Hematopoietic multipotent progenitor cell treated with erythropoietin and hydrocortisone succinate and interleukin-3 and kit ligand, for 4 days (in vitro differentiated cells): ENCODE measurements around the gene ADGRB2.
"Not testable (repeated sequence)": the region's sequence is repeated elsewhere in the genome, so short reads cannot be mapped to it uniquely, and the experiment has no call there.

ENCODE experiments used
- DNase-seq: peaks from one replicate; pipeline ENCODE4 v3.0.0-alpha.2; 2015

The ADGRB2 gene

DNA sequence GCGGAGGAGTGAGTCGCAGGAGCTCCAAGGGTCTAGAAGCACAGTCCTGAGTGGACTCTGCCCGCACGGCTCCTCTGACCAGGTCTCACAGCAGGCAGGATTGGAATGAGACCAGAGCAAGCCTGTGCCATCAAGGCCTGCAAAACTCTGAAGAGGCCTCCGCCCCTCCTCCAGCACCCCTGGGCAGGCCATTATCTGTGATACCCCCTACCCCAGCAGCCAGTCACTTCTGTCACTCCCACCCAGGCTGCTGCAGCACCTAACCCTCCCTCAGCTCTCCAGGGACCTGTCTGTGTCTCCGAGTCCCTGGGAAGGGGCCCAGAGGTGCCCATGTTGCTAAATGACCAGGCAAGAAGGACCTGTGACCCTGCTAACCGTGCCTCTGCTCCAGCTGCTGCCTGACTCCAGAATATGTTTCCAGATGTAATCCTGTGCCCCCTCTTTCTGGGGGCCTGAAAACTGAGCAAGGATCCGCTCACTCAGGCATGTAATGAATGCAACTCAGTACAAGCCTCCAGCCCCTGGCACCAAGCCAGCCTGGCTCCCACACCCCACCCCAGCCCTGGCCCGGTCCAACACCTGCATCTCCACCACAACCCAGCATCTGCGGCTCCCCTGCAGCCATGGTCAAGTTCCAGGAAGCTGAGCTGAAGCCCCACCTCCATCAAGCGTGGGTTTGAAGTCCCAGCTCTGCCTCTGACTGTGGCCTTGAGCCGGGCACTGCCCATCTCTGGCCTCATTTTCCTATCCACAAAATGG lies 38.2 kb downstream of the ADGRB2 start:
- DNase-seq: no peak

- DNase-seq: no peak
Measured at GRCh38 chr1:31725134-31725533, 39.0 kb downstream of the ADGRB2 start.

- DNase-seq: peak; percentile 83
Measured at GRCh38 chr1:31723828-31724359, 40.2 kb downstream of the ADGRB2 start.

- DNase-seq: no peak
Measured at GRCh38 chr1:31718327-31718897, 45.7 kb downstream of the ADGRB2 start.

GRCh38 chr1:31717341-31717740 lies 46.8 kb downstream of the ADGRB2 start:
- no peak for DNase-seq

GRCh38 chr1:31715873-31716220 lies 48.3 kb downstream of the ADGRB2 start:
- DNase-seq: no peak

DNA sequence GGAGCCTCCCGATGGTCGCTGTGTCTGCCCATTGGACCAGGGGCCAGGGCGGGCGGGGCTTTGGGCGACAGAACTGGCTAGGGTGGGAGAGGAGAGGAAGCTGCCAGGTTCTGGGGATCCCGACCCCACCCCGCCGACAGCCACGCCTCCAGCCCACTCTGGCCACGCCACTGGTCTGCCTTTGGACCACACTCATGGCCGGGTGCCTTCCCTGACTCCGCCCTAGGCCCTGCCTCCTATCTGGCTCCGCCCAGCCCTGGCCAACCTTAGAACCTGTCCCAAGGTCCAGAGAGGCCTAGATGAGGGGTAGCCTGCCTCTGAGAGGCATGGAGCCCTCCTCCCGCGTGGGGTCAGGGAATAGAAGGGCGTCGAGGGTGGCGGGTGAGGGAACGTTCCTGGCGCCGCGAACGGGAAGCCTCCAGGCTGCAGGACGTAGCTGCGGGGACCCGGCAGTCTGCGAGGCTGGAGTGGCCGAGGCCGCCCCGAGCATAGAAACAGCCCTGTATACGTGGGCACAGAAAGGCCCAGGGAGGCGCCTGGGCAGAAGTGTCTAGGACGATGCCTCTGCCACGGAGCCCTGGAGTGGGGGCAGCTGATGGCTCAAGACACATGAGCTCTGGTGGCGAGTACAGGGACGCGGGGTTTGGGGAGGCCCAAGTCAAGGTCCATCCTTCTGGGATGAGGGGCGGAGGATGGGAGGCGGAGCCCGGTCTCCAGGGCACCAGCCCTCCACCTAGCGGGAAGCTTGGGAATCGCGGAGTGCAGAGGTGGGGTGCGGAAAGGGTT lies 48.9 kb downstream of the ADGRB2 start:
- DNase-seq: peak; percentile 64

GRCh38 chr1:31714442-31715086 lies 49.6 kb downstream of the ADGRB2 start:
- peak; percentile 55 for DNase-seq

- no peak for DNase-seq
Measured at GRCh38 chr1:31712630-31713029, 51.5 kb downstream of the ADGRB2 start.

DNA sequence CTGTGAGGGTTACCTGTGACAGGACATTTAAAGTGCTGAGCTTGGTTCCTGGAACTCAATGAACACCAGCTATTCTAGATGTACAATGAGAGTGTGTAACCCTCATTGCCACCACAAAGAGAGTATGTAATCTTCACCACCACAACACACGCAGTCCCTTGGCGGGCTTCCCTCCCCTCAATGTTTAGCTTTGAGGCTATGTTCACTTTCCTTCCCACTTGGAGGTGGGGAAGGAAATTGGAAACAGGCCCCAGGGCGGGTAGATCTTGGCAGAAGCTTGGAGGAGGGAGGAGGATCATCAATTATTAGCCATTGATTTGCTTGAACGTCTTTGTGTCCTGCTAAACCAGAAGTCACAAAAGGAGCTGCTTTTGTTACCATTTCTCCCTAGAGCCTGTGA lies 52.1 kb downstream of the ADGRB2 start:
- DNase-seq: no peak

- no peak for DNase-seq
Measured at GRCh38 chr1:31708324-31708723, 55.8 kb downstream of the ADGRB2 start.

- peak; percentile 77 for DNase-seq
Measured at GRCh38 chr1:31707711-31708110, 56.4 kb downstream of the ADGRB2 start.

DNA sequence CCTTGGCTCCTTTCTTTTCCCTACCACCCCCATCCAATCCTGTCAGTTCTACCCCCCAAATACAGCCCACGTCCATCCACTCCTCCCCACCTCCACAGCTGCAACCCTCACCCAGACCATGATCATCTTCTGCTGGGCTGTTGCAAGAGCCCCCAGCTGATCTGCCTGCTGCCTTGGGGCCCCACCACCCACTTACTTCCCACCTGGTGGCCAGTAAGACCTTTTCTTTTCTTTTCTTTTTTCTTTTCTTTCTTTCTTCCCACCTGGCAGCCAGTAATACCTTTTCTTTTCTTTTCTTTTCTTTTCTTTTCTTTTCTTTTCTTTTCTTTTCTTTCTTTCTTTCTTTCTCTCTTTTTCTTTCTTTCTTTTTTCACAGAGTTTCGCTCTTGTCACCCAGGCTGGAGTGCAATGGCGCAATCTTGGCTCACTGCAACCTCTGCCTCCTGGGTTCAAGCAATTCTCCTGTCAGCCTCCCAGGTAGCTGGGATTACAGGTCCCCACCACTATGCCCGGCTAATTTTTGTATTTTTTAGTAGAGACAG lies 57.0 kb downstream of the ADGRB2 start:
- DNase-seq: not testable (repeated sequence)

DNA sequence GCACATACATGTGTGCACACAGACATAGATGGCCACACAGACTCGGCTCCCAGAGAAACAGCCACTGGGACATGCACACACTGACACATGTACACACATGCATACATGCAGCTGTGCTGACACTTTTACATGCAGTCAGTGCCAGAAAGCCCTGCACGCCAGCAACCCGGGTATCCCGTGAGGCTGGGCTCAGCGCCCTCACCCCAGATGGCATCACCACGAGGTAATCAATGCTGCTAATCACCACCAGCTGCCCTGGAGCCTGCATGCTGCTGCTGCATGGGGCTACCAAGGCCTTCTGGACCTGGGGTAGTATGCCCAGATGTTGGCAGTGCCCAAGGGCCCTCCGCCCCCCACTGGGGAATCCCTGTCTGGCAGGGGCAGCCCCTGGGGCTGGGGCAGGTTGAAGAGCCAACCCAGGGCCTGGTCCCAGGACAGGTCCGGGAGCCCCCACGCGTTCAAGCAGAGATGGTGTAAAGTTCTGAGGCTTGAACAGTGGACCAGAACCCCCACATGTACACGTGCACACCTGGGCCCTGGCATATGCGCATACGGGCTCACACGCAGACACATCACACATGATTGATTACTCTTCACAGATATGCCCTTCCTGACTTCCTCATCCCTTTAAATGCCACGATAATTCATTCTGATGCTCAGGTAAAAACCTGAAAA lies 57.6 kb downstream of the ADGRB2 start:
- no peak for DNase-seq

DNA sequence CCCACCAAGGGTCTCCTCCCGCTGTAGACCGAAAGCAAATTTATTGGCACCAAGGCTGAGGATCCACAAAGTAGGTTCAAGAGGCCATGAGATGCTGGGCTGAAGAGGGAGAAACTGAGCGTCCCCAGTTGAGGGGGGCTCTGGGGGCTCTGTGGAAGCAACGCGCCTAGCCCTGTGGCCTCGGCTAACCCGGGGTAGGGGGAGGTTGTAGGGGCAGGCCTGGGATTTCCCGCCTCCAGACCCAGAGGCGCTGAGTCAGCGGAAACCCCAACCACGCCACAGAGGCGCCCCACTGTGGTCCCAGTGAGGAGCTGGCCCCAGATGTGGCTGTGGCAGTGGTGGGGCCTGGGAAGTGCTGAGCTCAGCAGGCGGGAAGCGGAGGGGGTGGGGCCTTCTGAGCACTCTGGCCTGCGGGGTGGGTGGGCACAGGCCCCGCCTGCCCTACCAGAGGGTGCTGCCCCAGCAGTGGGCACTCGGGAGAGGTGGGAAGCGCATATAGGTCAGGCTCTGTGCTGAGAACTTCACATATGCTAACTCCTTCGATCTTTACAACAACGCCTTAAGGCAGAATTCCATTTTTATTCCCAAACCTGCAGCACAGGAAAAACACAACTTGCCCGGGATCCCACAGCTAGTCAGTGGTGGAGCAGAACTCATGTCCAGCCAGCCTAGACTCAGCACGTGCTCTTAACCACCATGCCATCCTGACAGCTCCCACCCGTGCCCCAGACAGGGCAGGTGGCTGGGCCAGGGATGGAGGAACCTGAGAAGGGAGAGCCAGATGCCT lies 58.9 kb downstream of the ADGRB2 start:
- DNase-seq: peak; percentile 84

DNA sequence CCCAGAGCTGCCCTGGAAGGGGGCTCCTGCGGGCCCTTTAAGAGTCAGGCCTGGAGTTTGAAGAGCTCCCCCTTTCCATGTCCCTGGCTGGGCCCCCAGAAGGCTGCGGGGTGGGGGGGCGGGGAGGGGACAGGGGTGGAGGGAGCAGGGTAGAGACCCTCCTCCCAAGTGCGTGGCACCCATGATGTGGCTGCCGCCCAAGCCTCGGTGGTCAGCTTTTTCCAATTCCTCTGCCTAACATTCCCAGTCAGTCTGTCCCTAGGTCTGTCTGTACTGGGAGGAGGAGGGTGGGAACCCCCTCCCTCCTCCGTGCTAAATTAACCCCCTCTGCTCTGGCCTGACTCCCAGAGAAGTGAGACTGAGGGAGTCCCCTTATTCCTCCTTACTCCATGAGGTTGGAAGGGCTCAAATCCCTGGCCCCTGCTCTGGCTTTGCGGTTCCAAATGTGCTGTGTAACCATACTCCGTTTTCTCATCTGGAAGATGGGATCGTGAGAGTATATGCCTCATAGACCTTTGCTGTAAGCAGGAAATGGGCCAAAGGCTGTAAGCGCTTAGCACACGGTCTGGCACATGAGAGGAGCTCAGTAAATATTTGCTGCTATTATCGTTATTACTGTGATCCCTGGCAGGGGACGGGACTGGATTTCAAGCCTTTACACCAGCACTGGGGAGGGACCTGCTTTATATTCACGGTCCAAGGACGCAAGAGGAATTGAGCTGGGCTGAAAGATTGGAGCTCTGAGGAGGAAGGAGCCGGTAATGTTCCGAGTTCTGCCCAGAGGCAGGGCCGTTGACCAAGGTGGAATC lies 59.7 kb downstream of the ADGRB2 start:
- DNase-seq: no peak

GRCh38 chr1:31703431-31704270 lies 60.5 kb downstream of the ADGRB2 start, which contains the start of gene COL16A1:
COL16A1 (minus strand) TSS chr1:31704017; CDS start chr1:31702193, 1,824 bp downstream.
- DNase-seq: no peak

GRCh38 chr1:31702836-31703404 lies 61.2 kb downstream of the ADGRB2 start:
- DNase-seq: no peak

- peak; percentile 74 for DNase-seq
Measured at GRCh38 chr1:31701091-31701736, 62.9 kb downstream of the ADGRB2 start.
